Renal pelvis (tissue), 4 donors: ENCODE results near the gene CNPY1. TPM values are rescaled to one million over a fixed set of nuclear protein-coding genes. Genes with fewer than 3 reads are reported as not detected.

Source experiments
- DNase-seq: peaks from one replicate; pipeline ENCODE4 v3.0.0-alpha.2; 2013
- polyA plus RNA-seq, 3 donors: library from polyadenylated mRNA; unstranded; fragments of 120-200 nt; gene quantifications; one replicate each; pipeline ENCODE4 v1.2.1, GENCODE V29; 2013; ENCODE audit not compliant: insufficient read length in 3 of 3

The CNPY1 gene
- polyA plus RNA-seq, 3 donors: not detected

GRCh38 chr7:155489862-155490696 lies 56.3 kb downstream of the CNPY1 start:
- no peak for DNase-seq

- no peak for DNase-seq
These were observed 57.1 kb downstream of the CNPY1 start for GRCh38 chr7:155489158-155489840.

- no peak for DNase-seq
These were observed 57.8 kb downstream of the CNPY1 start for GRCh38 chr7:155488483-155489127.

- DNase-seq: no peak
These were observed 58.6 kb downstream of the CNPY1 start for GRCh38 chr7:155487509-155488482.

- no peak for DNase-seq
These were observed 59.4 kb downstream of the CNPY1 start for GRCh38 chr7:155486783-155487508.

- no peak for DNase-seq
These were observed 61.6 kb downstream of the CNPY1 start for GRCh38 chr7:155484483-155485399.

GRCh38 chr7:155483868-155484325 lies 62.5 kb downstream of the CNPY1 start:
- no peak for DNase-seq

GRCh38 chr7:155483245-155483644 lies 63.1 kb downstream of the CNPY1 start:
- no peak for DNase-seq

- no peak for DNase-seq
These were observed 63.7 kb downstream of the CNPY1 start for GRCh38 chr7:155482511-155483183.

- no peak for DNase-seq
These were observed 64.6 kb downstream of the CNPY1 start for GRCh38 chr7:155481764-155482163.

GRCh38 chr7:155477476-155477875 lies 68.9 kb downstream of the CNPY1 start:
- no peak for DNase-seq

GRCh38 chr7:155471718-155472117 lies 74.6 kb downstream of the CNPY1 start:
- DNase-seq: no peak

- DNase-seq: no peak
These were observed 75.4 kb downstream of the CNPY1 start for GRCh38 chr7:155470686-155471638.

- DNase-seq: no peak
These were observed 76.2 kb downstream of the CNPY1 start for GRCh38 chr7:155470186-155470487.

GRCh38 chr7:155469311-155470185 lies 76.8 kb downstream of the CNPY1 start:
- no peak for DNase-seq

- DNase-seq: no peak
These were observed 77.6 kb downstream of the CNPY1 start for GRCh38 chr7:155468785-155469148.
